GM18861 (cell line): ENCODE data around the gene PARPBP.
"Not testable (repeated sequence)": the region's sequence is repeated elsewhere in the genome, so short reads cannot be mapped to it uniquely, and the experiment has no call there.

ENCODE experiments used
- ATAC-seq: cut with Tn5 transposase; IDR thresholded peaks from one replicate; pipeline ENCODE4 v1.9.1; 2021; ENCODE audit not compliant: unreplicated experiment

Gene PARPBP

DNA sequence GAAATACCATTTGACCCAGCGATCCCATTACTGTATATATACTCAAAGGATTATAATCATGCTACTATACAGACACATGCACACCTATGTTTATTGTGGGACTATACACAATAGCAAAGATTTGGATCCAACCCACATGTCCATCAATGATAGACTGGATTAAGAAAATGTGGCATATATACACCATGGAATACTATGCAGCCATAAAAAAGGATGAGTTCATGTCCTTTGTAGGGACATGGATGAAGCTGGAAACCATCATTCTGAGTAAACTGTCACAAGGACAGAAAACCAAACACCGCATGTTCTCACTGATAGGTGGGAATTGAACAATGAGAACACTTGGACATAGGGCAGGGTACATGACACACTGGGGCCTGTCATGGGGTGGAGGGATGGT is 120.9 kb downstream of the PARPBP start:
- not testable (repeated sequence) for ATAC-seq
